ENCODE data around the gene PITPNM3. TPM values are rescaled to one million over a fixed set of nuclear protein-coding genes. Genes with fewer than 3 reads are reported as not detected.
A peak's percentile ranks its signal among the peaks of the same experiment; 100 is the strongest.

PITPNM3 gene
- total and polyA plus RNA-seq, 4 donors: 2.0 to 12.6 (median 5.4) TPM

GRCh38 chr17:6548034-6548433 lies 8.3 kb downstream of the PITPNM3 start:
- no peak overlapping the region for H3K9ac ChIP-seq (ENCODE audit: insufficient read depth in 1 of 2, low read length in 2 of 2)
- H3K36me3 ChIP-seq (ENCODE audit: control insufficient read depth in 4 of 4, insufficient read depth in 4 of 4, low read length in 4 of 4): no peaks in the 10 kb centered on the region
- ATAC-seq (ENCODE audit: insufficient read depth, low FRiP score): no peak
- H3K4me1 ChIP-seq (ENCODE audit: control insufficient read depth in 5 of 5, insufficient read depth in 5 of 5, low read length in 5 of 5): peaks cover 0 to 17% (median 0%) of the 10 kb centered on the region in 5 donors
- no peaks in the 10 kb centered on the region for H3K9me3 ChIP-seq (ENCODE audit: control insufficient read depth in 4 of 4, insufficient read depth in 3 of 4, low read length in 3 of 4)
- H3K4me3 ChIP-seq: no peak overlapping the region
- DNase-seq: no peak
- H3K27me3 ChIP-seq (ENCODE audit: control insufficient read depth in 3 of 3, insufficient read depth in 3 of 3, low read length in 2 of 3): no peaks in the 10 kb centered on the region
- WGBS, 2 donors: 52 to 60% methylated on average over 5 of the region's 5 CpGs
- peak overlapping the region in 1 of 2 donors; percentile 54 for H3K27ac ChIP-seq (ENCODE audit: low read depth in 1 of 2, low read length in 1 of 2)
- TF ChIP-seq CTCF (IDR thresholded peaks at IDR 0.05; ENCODE audit: control extremely low read depth, extremely low read depth): no peak

- H3K4me1 ChIP-seq (ENCODE audit: control insufficient read depth in 5 of 5, insufficient read depth in 5 of 5, low read length in 5 of 5): peaks cover 0 to 17% (median 0%) of the 10 kb centered on the region in 5 donors
- H3K9ac ChIP-seq (ENCODE audit: insufficient read depth in 1 of 2, low read length in 2 of 2): no peak overlapping the region
- H3K9me3 ChIP-seq (ENCODE audit: control insufficient read depth in 4 of 4, insufficient read depth in 3 of 4, low read length in 3 of 4): no peaks in the 10 kb centered on the region
- 91 to 92% methylated on average over 6 of the region's 6 CpGs for WGBS, 2 donors
- H3K27ac ChIP-seq (ENCODE audit: low read depth in 1 of 2, low read length in 1 of 2): no peak overlapping the region
- DNase-seq (no peak), ATAC-seq (ENCODE audit: insufficient read depth, low FRiP score) (no peak)
- no peak overlapping the region for H3K4me3 ChIP-seq
- no peaks in the 10 kb centered on the region for H3K36me3 ChIP-seq (ENCODE audit: control insufficient read depth in 4 of 4, insufficient read depth in 4 of 4, low read length in 4 of 4)
- no peak for TF ChIP-seq CTCF (IDR thresholded peaks at IDR 0.05; ENCODE audit: control extremely low read depth, extremely low read depth)
- H3K27me3 ChIP-seq (ENCODE audit: control insufficient read depth in 3 of 3, insufficient read depth in 3 of 3, low read length in 2 of 3): no peaks in the 10 kb centered on the region
These were observed 9.0 kb downstream of the PITPNM3 start for GRCh38 chr17:6547336-6547735.

- no peaks in the 10 kb centered on the region for H3K36me3 ChIP-seq (ENCODE audit: control insufficient read depth in 4 of 4, insufficient read depth in 4 of 4, low read length in 4 of 4)
- H3K27me3 ChIP-seq (ENCODE audit: control insufficient read depth in 3 of 3, insufficient read depth in 3 of 3, low read length in 2 of 3): no peaks in the 10 kb centered on the region
- ATAC-seq (ENCODE audit: insufficient read depth, low FRiP score) (no peak), DNase-seq (no peak)
- no peak overlapping the region for H3K27ac ChIP-seq (ENCODE audit: low read depth in 1 of 2, low read length in 1 of 2)
- 78 to 85% methylated on average over 10 of the region's 10 CpGs for WGBS, 2 donors
- no peak for TF ChIP-seq CTCF (IDR thresholded peaks at IDR 0.05; ENCODE audit: control extremely low read depth, extremely low read depth)
- peaks cover 0 to 17% (median 0%) of the 10 kb centered on the region in 5 donors for H3K4me1 ChIP-seq (ENCODE audit: control insufficient read depth in 5 of 5, insufficient read depth in 5 of 5, low read length in 5 of 5)
- no peak overlapping the region for H3K9ac ChIP-seq (ENCODE audit: insufficient read depth in 1 of 2, low read length in 2 of 2)
- H3K4me3 ChIP-seq: no peak overlapping the region
- H3K9me3 ChIP-seq (ENCODE audit: control insufficient read depth in 4 of 4, insufficient read depth in 3 of 4, low read length in 3 of 4): no peaks in the 10 kb centered on the region
These were observed 10.2 kb downstream of the PITPNM3 start for GRCh38 chr17:6546069-6546718.

- H3K27ac ChIP-seq (ENCODE audit: low read depth in 1 of 2, low read length in 1 of 2): no peak overlapping the region
- 85 to 91% methylated on average over 8 of the region's 8 CpGs for WGBS, 2 donors
- no peak for DNase-seq
These were observed 11.1 kb downstream of the PITPNM3 start for GRCh38 chr17:6545291-6545690.

More at GRCh38 chr17:6545291-6545690, 11.1 kb downstream of the PITPNM3 start:
- Histone ChIP-seq H3K27me3 (ENCODE audit: control insufficient read depth in 3 of 3, insufficient read depth in 3 of 3, low read length in 2 of 3) (no peaks in the 10 kb centered on the region), H3K9me3 (ENCODE audit: control insufficient read depth in 4 of 4, insufficient read depth in 3 of 4, low read length in 3 of 4) (no peaks in the 10 kb centered on the region), H3K36me3 (ENCODE audit: control insufficient read depth in 4 of 4, insufficient read depth in 4 of 4, low read length in 4 of 4) (no peaks in the 10 kb centered on the region), H3K4me1 (ENCODE audit: control insufficient read depth in 5 of 5, insufficient read depth in 5 of 5, low read length in 5 of 5) (peaks cover 0 to 15% (median 0%) of the 10 kb centered on the region in 5 donors), H3K4me3 (no peak overlapping the region), H3K9ac (ENCODE audit: insufficient read depth in 1 of 2, low read length in 2 of 2) (no peak overlapping the region)
- ATAC-seq (ENCODE audit: insufficient read depth, low FRiP score): no peak
- no peak for TF ChIP-seq CTCF (IDR thresholded peaks at IDR 0.05; ENCODE audit: control extremely low read depth, extremely low read depth)
